SW 1271 (cell line): ENCODE measurements around the gene HNRNPUL1.
A peak's percentile ranks its signal among the peaks of the same experiment; 100 is the strongest.
"Not testable (repeated sequence)": the region's sequence is repeated elsewhere in the genome, so short reads cannot be mapped to it uniquely, and the experiment has no call there.

Experiments
- DNase-seq, 2 experiments: peaks; one replicate each; lab custom pipeline; 2025; lab: John Stamatoyannopoulos, UW

Gene HNRNPUL1

DNA sequence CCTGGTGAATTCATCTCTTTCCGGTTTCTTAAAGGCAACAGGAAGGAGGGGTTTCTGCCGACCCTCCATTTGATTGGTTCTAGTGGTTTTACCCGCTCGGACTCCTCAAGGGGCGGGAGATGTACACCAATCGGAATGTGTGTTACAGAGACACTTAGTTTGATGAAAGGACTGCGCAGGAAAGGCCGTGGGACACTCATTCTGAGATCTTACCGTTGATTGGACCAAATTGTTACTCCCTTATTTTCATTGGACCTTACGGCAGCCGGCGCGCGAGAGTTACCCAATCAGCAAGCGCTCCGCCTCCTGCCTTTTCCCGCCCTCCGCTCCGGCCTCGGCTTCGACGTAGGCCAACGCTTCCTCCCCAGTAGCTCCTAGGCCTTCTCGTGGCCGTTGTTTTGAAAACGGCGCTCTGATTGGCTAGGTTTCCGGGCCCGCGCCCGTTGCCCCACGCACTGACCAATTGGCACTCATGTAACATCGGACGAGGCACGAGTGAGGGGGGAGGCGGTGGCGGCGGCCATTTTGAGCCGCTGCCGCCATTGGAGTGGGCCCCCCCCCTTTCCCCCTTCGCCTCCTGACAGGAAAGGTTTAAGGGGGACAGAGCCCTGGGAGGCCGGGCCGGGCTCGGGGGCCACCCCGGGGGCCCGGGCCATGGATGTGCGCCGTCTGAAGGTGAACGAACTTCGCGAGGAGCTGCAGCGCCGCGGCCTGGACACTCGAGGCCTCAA is at the start of gene HNRNPUL1:
HNRNPUL1 (plus strand) TSS at position 523 of the 731 bp plus-strand sequence; CDS start at position 655, 132 bp downstream.
- DNase-seq = peak; percentile 96 to 99

- DNase-seq = no peak
These were observed 46.4 kb upstream of the HNRNPUL1 start for GRCh38 chr19:41217741-41218140.

GRCh38 chr19:41218249-41218614 is 45.9 kb upstream of the HNRNPUL1 start:
- DNase-seq = no peak

DNA sequence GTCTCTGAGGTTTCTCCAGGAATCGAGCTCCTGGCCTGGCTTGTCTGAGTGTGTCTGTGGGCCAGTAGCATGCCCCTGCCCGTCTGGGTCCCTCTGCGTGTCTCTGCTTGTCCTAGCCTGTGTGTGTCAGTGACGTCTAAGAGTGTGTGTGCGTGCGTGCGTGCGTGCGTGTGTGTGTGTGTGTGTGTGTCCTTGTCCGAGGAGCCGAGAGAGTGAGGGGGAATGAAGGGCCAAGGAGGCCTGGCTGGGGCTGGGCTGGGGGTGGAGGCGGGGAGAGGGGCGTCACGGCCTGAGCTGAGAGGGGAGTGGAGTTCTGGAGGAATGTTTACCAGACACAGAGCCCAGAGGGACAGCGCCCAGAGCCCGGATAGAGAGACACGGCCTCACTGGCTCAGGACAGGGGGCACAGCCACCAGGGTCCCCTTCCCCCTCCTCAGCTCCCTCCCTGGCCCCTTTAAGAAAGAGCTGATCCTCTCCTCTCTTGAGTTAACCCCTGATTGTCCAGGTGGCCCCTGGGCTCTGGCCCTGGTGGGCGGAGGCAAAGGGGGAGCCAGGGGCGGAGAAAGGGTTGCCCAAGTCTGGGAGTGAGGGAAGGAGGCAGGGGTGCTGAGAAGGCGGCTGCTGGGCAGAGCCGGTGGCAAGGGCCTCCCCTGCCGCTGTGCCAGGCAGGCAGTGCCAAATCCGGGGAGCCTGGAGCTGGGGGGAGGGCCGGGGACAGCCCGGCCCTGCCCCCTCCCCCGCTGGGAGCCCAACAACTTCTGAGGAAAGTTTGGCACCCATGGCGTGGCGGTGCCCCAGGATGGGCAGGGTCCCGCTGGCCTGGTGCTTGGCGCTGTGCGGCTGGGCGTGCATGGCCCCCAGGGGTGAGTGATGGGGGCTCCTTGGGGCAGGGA is 45.3 kb upstream of the HNRNPUL1 start, which contains the start of gene AXL:
AXL (plus strand) TSS at position 609 of the 893 bp plus-strand sequence; CDS start at position 779, 170 bp downstream.
- peak; percentile 50 to 62 for DNase-seq

DNA sequence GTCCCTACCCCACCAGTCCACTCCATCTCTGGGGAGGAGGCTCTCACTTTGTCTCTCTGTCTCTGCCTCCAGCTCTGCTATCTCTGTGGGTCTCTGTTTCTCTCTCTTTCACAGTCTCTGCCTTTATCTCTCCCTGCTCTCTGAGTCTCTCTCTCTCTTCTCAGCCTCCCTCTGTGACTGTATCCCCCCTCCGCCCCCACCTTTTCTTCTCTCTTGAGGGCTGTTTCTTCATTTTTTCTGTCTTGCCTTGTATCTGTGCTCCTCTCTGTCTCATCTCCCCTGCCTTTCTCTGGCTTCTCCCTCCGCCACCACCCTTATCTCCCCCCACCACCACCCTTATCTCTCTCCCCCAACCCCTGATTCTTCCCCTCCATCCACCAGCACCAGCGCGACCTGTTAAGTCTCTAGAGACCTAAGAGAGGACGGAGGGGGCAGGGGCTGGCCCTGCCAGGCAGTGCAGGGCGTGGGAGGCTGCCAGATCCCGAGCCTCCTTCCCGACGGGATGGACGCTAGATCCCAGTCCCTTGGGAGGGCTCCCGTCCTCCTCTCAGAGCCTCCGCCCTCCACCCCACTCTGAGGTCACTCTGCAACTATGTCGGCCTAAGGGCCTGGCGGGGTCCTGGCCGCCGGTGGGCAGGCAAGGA is 44.1 kb upstream of the HNRNPUL1 start:
- no peak for DNase-seq

DNA sequence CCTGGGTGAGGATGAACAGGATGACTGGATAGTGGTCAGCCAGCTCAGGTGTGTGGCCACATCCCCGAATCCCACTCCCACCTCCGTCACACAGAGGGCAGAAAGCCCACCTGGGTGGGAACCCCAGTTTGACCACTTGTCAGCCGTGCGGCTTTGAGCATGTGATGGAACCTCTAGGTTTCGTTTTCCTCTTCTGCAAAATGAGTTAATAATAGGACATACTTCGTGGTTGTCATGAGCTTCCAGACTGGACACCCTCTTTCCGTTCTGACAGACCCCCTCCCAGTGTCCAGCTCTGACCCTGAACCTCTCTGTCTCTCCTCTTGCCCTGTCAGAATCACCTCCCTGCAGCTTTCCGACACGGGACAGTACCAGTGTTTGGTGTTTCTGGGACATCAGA is 43.4 kb upstream of the HNRNPUL1 start:
- DNase-seq = no peak

- DNase-seq = no peak
These were observed 42.5 kb upstream of the HNRNPUL1 start for GRCh38 chr19:41221514-41222205.

DNA sequence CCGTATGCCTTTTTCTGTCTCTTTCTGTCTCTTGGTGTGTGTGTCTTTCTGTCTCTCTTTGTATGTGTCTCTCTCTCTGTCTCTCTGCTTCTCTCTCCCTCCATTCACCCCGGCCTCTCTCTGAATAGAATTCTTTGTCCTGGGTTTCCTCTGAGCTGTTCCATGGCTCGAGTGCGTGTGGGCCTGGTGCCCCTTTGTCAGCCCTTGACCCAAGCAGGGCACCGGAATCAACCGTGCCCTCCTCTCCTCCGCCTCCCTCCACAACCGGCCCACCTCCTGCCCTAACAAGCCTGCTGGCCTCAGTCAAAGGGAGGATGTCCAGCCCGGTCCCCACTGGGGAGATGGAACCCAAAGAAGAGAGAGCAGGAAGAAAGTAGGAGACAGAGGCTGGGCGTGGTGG is 41.9 kb upstream of the HNRNPUL1 start:
- DNase-seq = no peak

DNA sequence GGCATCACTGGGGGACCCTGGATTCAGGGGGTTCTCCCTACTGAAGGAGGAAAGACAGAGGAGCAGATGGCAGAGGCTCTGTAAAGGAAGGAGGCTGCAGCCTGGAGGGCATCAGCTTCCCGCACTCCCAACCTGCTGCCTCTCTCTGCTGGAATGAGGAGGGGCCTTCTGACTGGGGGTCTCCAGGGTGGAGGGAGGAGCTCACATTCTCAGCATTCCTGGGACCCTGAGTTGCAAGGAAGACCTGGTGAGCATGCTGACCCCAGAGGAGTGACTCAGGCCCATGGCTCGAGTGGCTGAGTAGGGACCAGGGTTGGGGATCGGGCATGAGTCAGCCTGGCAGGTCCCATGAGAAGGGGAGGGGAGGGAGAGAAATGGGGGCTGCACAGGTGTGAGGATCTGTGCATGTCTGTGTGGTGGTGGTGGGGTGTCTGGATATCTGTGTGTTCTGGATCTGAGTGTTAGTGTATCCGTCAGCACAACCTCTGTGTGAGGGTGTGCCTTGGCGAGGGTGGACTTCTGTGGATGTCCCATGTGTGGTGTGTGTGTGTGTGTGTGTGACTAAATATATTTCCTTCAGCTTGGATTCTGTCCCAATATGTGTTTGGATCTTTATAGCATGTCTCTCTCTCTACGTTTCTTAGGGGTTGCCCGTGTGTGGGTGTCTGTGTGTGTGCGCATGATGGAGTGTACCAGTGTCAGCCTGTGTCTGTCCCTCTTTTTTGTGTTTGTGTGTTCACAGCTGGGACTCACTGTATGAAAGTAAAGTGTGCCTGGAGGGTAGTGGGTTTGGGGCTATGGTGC is 40.5 kb upstream of the HNRNPUL1 start:
- DNase-seq = peak; percentile 77 to 85

DNA sequence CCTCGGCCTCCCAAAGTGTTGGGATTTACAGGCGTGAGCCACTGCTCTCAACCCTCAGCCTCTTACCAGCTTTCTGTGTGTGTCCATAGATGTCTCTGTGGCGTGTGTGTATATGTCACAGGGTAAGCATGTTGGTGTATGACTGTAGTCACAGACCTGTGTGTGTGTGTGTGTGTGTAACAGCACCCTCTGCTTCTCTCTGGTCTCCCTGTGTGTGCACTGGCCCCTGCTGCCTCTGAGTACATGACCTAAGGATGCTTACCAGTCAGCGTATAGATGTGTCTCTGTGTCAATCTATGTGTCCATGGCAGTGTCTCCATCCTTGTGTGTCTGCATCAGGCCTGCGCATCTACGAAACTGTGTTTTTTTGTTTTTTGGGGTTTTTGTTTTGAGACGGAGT is 39.5 kb upstream of the HNRNPUL1 start:
- no peak for DNase-seq

DNA sequence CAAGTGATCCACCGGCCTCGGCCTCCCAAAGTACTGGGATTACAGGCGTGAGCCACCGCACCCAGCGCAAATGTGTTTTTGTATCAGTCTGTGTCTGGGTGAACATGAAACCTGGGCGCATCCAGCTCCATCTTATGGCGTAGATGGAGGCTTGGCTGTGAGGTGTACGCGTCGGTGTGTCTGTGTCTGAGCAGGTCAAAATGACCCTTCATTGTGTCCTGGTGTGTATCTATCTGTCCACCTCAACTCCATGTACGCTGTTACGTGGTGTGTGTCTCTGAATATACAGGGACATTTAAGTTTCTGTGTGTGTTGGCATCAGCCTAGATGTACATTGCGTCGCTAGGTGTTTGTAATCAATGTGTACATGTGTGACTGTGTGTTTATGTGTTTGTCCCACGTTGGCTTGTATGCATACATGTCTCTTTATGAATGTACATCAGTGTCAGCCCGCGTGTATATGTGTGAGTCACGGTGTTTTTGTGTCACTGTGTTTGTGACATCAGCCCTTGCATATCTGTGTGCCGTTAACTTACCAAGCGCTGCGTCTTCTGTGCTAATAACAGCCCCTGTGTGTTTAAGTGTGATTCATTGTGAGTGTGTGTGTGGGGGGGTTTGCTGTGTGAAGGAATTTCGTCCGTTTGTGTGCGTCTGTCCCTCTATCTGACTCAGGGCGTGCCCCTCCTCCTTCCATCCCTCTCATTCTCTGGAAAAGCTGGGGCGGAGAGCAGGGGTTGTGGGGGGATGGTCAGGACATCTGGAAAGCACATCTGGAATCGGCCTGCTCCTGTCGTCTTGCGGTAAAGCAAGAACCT is 38.7 kb upstream of the HNRNPUL1 start:
- DNase-seq = peak; percentile 89 to 97

DNA sequence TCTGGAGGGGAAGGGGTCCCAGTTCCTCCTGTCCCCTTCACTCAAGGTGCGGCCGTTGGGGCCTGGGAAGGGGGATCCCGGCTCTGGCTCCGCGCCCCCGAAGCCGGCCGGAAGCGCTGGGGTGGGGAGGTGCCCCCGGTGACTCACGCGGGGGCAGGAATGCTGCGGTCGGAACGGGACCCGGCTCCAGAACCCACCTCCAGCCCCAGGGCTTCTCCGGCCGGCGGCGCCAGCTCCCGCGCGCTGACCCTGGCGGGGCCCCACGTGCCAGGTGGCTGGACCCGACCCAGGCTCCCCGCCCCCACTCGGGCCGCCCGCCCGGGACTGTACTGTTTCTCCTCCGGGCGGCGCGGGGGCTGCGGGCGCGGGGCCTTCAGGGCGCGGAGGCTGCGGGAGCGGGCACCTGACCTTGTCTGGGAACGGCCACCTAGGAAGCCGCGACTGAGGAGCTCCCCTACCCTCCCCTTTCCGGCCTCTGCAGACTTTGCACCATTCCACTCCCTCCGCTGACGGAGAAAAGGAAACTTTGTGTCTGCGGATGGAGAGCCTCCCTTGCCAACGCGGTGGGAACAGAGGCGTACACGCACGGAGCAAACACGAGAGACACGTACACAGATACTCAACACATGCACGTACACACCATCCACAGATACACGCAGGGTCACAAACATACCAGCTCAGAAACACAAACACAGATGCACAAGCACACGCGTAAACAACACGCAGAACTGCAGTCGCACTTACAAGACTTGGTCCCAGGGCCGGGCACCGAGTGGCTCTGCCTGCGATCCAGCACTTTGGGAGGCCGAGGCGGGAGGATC is 37.9 kb upstream of the HNRNPUL1 start:
- peak; percentile 75 to 87 for DNase-seq

GRCh38 chr19:41226874-41227390 is 37.2 kb upstream of the HNRNPUL1 start:
- DNase-seq = no peak

GRCh38 chr19:41228486-41228885 is 35.7 kb upstream of the HNRNPUL1 start:
- DNase-seq = no peak

DNA sequence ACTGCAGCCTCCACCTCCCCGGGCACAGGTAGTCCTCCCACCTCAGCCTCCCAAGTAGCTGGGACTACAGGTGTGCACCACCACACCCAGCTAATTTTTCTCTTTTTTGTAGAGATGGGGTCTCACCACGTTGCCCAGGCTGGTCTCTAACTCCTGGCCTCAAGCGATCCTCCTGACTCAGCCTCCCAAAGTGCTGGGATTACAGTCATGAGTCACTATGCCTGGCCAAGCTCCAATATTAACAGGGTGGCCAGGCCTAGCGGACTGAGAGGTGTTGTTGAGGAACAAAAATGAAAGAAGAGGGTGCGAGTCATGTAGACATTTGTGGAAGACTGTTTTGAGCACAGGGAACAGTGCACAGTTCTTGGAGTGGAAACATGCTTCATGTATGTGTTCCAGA is 34.8 kb upstream of the HNRNPUL1 start:
- DNase-seq = not testable (repeated sequence)

- no peak for DNase-seq
These were observed 33.9 kb upstream of the HNRNPUL1 start for GRCh38 chr19:41230067-41230857.

DNA sequence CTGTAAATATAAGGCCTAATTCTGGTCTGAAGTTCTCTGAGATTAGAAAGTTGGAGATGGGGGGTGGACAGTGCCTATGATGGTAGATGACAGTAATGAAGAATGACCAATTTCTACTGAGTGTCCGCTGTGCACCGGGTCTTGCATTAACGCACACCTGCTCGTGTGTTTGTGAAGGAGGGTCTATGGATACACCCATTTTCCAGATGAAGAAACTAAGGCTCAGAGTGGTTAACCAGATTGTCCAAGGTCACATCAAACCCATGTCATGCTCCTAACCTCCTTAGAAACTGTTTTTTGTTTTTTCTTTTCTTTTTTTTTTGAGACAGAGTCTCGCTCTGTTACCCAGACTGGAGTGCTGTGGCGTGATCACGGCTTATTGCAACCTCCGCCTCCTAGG is 31.5 kb upstream of the HNRNPUL1 start:
- no peak for DNase-seq

DNA sequence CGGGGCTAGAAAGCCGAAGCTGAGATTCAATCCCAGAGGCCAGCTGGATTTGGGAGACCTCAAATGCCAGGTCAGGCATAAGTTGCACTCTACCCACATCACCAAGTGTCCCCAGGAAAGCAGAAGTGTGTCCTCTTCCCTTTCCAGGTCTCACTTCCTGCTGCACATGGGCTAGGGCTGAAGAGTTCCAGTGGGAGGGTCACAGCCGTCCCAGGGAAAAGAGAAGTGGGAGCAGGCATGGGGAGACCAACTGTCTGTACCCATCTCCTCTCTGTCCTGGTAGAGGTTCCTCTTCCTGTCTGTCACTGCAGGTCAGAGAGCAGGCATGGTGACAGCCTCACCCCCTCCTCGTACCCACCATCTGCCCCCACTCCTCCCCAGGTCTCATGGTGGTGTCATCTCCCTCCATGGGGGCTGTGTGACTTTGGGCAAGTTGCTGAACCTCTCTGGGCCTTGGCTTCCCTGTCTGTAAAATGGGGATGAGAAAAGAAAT is 30.4 kb upstream of the HNRNPUL1 start:
- DNase-seq = no peak
